Ascending aorta (tissue), 2 donors: ENCODE results near the gene IGLL1. TPM values are rescaled to one million over a fixed set of nuclear protein-coding genes. Genes with fewer than 3 reads are reported as not detected.
"Not testable (repeated sequence)": the region's sequence is repeated elsewhere in the genome, so short reads cannot be mapped to it uniquely, and the experiment has no call there.

Source experiments
- DNase-seq, 2 donors: peaks; one replicate each; pipeline ENCODE4 v3.0.0-alpha.2; 2019; ENCODE audit warnings: low spot score in 2 of 2
- H3K27ac ChIP-seq, 2 donors: fragments of 200-600 bp; sonication (generic); one replicate each; pipeline ENCODE4 v1.5.1; 2016 to 2017; ENCODE audit warnings: mild to moderate bottlenecking in 1 of 2
- H3K27me3 ChIP-seq: fragments of 200-600 bp; sonication (generic); one replicate; pipeline ENCODE4 v1.5.1; 2017
- H3K36me3 ChIP-seq, 2 donors: fragments of 200-600 bp; sonication (generic); one replicate each; pipeline ENCODE4 v1.5.1; 2016
- H3K4me1 ChIP-seq, 2 donors: fragments of 200-600 bp; sonication (generic); one replicate each; pipeline ENCODE4 v1.5.1; 2016 to 2017; ENCODE audit warnings: mild to moderate bottlenecking in 1 of 2
- H3K4me3 ChIP-seq, 2 donors: fragments of 200-600 bp; sonication (generic); one replicate each; pipeline ENCODE4 v1.5.1; 2016 to 2017; ENCODE audit warnings: mild to moderate bottlenecking in 1 of 2
- H3K9me3 ChIP-seq, 2 donors: fragments of 200-600 bp; sonication (generic); one replicate each; pipeline ENCODE4 v1.5.1; 2016
- intact Hi-C: fragments of 100-400 bp; cut with DNase I; formaldehyde crosslinking; loops from one replicate; pipeline ENCODE4 v1.15.1; 2023
- total RNA-seq: library from RNA; depleted of rRNA; stranded (reverse); fragments of >200 nt; gene quantifications from one replicate; pipeline ENCODE4 v1.1.0, GENCODE V29; 2016
- TF ChIP-seq, protein P1 (sequence below), 3 experiments: fragments of 200-600 bp in 2 of 3; fragments of 450-650 bp in 1 of 3; sonication (generic) in 2 of 3; IDR thresholded peaks; one replicate each; pipeline ENCODE4 v1.5.1; 2016 to 2019; ENCODE audit warnings: antibody characterized with exemption in 3 of 3, mild to moderate bottlenecking in 1 of 3, moderate library complexity in 1 of 3

Gene IGLL1
- total RNA-seq, 1 donor from 2014 or later: not detected

DNA sequence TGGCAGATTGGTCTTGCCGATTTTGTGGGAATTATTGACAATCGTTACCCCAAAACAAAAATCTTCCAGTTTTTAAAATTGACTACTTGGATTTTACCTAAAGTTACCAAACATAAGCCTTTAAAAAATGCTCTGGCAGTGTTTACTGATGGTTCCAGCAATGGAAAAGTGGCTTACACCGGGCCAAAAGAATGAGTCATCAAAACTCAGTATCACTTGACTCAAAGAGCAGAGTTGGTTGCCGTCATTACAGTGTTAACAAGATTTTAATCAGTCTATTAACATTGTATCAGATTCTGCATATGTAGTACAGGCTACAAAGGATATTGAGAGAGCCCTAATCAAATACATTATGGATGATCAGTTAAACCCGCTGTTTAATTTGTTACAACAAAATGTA is 37.2 kb downstream of the IGLL1 start:
- Histone ChIP-seq H3K4me1 (no peaks in the 10 kb centered on the region), H3K27me3 (no peaks in the 10 kb centered on the region), H3K36me3 (no peaks in the 10 kb centered on the region), H3K4me3 (no peak overlapping the region), H3K27ac (no peak overlapping the region), H3K9me3 (peaks cover 0 to 4% of the 10 kb centered on the region in 2 donors)
- no peak for DNase-seq
- TF ChIP-seq, protein P1, sequence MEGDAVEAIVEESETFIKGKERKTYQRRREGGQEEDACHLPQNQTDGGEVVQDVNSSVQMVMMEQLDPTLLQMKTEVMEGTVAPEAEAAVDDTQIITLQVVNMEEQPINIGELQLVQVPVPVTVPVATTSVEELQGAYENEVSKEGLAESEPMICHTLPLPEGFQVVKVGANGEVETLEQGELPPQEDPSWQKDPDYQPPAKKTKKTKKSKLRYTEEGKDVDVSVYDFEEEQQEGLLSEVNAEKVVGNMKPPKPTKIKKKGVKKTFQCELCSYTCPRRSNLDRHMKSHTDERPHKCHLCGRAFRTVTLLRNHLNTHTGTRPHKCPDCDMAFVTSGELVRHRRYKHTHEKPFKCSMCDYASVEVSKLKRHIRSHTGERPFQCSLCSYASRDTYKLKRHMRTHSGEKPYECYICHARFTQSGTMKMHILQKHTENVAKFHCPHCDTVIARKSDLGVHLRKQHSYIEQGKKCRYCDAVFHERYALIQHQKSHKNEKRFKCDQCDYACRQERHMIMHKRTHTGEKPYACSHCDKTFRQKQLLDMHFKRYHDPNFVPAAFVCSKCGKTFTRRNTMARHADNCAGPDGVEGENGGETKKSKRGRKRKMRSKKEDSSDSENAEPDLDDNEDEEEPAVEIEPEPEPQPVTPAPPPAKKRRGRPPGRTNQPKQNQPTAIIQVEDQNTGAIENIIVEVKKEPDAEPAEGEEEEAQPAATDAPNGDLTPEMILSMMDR (IDR thresholded peaks at IDR 0.05): no peak
- intact Hi-C loops: loop anchor here (5.0 kb wide), 1 partner anchor 304 kb away; no protein-coding TSS in a partner anchor

DNA sequence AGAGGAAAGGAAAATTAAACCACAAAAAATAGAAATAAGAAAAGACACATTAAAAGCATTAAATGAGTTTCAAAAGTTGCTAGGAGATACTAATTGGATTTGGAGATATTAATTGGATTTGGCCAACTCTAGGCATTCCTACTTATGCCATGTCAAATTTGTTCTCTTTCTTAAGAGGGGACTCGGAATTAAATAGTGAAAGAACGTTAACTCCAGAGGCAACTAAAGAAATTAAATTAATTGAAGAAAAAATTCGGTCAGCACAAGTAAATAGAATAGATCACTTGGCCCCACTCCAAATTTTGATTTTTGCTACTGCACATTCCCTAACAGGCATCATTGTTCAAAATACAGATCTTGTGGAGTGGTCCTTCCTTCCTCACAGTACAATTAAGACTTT is 37.7 kb downstream of the IGLL1 start:
- not testable (repeated sequence) for H3K27ac ChIP-seq, H3K9me3 ChIP-seq, H3K4me3 ChIP-seq, H3K4me1 ChIP-seq, H3K27me3 ChIP-seq, DNase-seq, H3K36me3 ChIP-seq
- intact Hi-C loops: loop anchor here (5.0 kb wide), 1 partner anchor 305 kb away; no protein-coding TSS in a partner anchor

GRCh38 chr22:23541849-23542281 is 38.2 kb downstream of the IGLL1 start:
- intact Hi-C loops: loop anchor here (5.0 kb wide), 1 partner anchor 305 kb away; no protein-coding TSS in a partner anchor
- not testable (repeated sequence) for H3K4me1 ChIP-seq, H3K9me3 ChIP-seq, H3K4me3 ChIP-seq, H3K36me3 ChIP-seq, H3K27me3 ChIP-seq, H3K27ac ChIP-seq
- DNase-seq: peak in 1 of 2 donors; percentile 38
- TF ChIP-seq, protein P1 (IDR thresholded peaks at IDR 0.05): peak; percentile 36 to 63 (median 60)

- H3K27me3 ChIP-seq, H3K36me3 ChIP-seq, H3K27ac ChIP-seq, H3K4me1 ChIP-seq, H3K9me3 ChIP-seq, H3K4me3 ChIP-seq: not testable (repeated sequence)
- intact Hi-C loops: loop anchor here (5.0 kb wide), 1 partner anchor 306 kb away; no protein-coding TSS in a partner anchor
- peak in 1 of 2 donors; percentile 12 for DNase-seq
These were observed 39.3 kb downstream of the IGLL1 start for GRCh38 chr22:23540837-23541236.

DNA sequence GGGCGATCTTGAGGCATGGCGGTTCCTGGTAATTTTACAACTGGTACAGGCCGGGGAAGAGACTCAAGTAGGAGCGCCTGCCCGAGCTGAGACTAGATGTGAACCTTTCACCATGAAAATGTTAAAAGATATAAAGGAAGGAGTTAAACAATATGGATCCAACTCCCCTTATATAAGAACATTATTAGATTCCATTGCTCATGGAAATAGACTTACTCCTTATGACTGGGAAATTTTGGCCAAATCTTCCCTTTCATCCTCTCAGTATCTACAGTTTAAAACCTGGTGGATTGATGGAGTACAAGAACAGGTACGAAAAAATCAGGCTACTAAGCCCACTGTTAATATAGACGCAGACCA is 40.3 kb downstream of the IGLL1 start:
- not testable (repeated sequence) for H3K9me3 ChIP-seq, H3K4me3 ChIP-seq, H3K27me3 ChIP-seq, H3K27ac ChIP-seq, H3K36me3 ChIP-seq, H3K4me1 ChIP-seq, DNase-seq
- intact Hi-C loops: loop anchor here (5.0 kb wide), 1 partner anchor 307 kb away; no protein-coding TSS in a partner anchor

GRCh38 chr22:23539135-23539838 is 40.8 kb downstream of the IGLL1 start:
- DNase-seq: peak in 1 of 2 donors; percentile 89
- H3K27ac ChIP-seq: no peak overlapping the region
- no peaks in the 10 kb centered on the region for H3K9me3 ChIP-seq
- H3K27me3 ChIP-seq: no peaks in the 10 kb centered on the region
- no peaks in the 10 kb centered on the region for H3K4me1 ChIP-seq
- intact Hi-C loops: no loop called here
- TF ChIP-seq, protein P1 (IDR thresholded peaks at IDR 0.05): peak; percentile 88 to 89 (median 89)
- H3K36me3 ChIP-seq: no peaks in the 10 kb centered on the region
- H3K4me3 ChIP-seq: no peak overlapping the region

DNA sequence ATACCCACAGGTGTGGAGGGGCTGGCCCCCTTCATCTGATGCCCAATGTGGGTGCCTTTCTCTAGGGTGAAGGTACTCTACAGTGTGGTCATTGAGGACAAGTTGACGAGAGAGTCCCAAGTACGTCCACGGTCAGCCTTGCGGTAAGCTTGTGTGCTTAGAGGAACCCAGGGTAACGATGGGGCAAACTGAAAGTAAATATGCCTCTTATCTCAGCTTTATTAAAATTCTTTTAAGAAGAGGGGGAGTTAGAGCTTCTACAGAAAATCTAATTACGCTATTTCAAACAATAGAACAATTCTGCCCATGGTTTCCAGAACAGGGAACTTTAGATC is 41.4 kb downstream of the IGLL1 start:
- H3K4me1 ChIP-seq, H3K36me3 ChIP-seq, H3K27ac ChIP-seq, DNase-seq, intact Hi-C loops, H3K27me3 ChIP-seq, H3K4me3 ChIP-seq, H3K9me3 ChIP-seq: not testable (repeated sequence)

DNA sequence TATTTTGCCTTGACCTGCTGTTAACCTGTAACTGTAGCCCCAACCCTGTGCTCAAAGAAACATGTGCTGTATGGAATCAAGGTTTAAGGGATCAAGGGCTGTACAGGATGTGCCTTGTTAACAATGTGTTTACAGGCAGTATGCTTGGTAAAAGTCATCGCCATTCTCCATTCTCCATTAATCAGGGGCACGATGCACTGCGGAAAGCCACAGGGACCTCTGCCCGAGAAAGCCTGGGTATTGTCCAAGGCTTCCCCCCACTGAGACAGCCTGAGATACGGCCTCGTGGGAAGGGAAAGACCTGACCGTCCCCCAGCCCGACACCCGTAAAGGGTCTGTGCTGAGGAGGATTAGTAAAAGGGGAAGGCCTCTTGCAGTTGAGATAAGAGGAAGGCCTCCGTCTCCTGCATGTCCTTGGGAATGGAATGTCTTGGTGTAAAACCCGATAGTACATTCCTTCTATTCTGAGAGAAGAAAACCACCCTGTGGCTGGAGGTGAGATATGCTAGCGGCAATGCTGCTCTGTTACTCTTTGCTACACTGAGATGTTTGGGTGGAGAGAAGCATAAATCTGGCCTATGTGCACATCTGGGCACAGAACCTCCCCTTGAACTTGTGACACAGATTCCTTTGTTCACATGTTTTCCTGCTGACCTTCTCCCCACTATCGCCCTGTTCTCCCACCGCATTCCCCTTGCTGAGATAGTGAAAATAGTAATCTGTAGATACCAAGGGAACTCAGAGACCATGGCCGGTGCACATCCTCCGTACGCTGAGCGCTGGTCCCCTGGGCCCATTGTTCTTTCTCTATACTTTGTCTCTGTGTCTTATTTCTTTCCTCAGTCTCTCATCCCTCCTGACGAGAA is 42.0 kb downstream of the IGLL1 start:
- intact Hi-C loops: not testable (repeated sequence)

More for the DNA sequence above, 42.0 kb downstream of the IGLL1 start:
- not testable (repeated sequence) for H3K4me3 ChIP-seq, H3K27me3 ChIP-seq, H3K9me3 ChIP-seq, H3K4me1 ChIP-seq, H3K27ac ChIP-seq, H3K36me3 ChIP-seq
- DNase-seq: peak in 1 of 2 donors; percentile 56
